Subcutaneous adipose tissue (tissue), 4 donors: ENCODE measurements around the gene ASIC2. TPM values are rescaled to one million over a fixed set of nuclear protein-coding genes. Genes with fewer than 3 reads are reported as not detected.

Experiments
- CTCF ChIP-seq: fragments of 450-650 bp; IDR thresholded peaks from one replicate; pipeline ENCODE4 v1.5.1; 2016; ENCODE audit warnings: low read depth, mild to moderate bottlenecking, control low read depth, antibody characterized with exemption, moderate library complexity
- total RNA-seq, 4 donors: library from RNA; depleted of rRNA; stranded (reverse); fragments of >200 nt; gene quantifications; one replicate each; pipeline ENCODE4 v1.1.0, GENCODE V29; 2016

ASIC2 gene
- total RNA-seq, 4 donors from 2014 or later, result not detected

- TF ChIP-seq CTCF, result no peak
Observed at GRCh38 chr17:33204701-33205100, 88.4 kb downstream of the ASIC2 start.

- TF ChIP-seq CTCF, result no peak
Observed at GRCh38 chr17:33204156-33204555, 88.9 kb downstream of the ASIC2 start.

DNA sequence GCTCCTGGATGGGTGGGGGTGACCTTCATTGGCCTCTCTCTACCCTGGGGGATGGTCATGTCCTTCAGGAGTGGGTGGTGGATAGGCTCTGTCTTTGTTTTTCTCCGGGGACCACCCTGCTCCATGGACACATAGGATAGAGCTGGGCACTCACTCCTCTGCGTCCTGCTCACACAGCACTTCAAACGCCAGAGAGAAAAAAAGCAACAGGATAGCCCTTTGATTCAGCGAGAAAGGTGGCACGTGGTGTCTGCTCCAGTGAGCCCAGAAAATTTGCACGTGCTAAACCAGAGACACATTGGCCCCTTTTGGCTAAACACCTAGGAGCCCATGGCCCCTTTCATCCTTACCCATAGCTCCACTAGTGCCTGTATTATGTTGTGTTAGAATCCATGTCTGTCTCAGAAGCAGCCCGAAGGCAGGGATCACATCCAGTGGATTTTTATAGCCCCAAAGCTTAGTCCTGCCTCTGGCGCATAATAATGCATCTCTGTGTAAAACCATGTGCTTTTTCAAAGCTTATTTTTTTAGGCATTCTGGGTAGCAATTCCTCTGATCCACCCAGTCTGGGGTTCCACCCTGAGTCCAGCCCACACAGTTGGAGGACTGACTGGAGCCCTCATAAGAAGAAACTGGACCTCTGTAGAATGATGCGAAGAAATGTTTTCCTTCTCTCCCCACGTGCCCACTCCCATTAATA is 90.1 kb downstream of the ASIC2 start:
- TF ChIP-seq CTCF, result no peak

DNA sequence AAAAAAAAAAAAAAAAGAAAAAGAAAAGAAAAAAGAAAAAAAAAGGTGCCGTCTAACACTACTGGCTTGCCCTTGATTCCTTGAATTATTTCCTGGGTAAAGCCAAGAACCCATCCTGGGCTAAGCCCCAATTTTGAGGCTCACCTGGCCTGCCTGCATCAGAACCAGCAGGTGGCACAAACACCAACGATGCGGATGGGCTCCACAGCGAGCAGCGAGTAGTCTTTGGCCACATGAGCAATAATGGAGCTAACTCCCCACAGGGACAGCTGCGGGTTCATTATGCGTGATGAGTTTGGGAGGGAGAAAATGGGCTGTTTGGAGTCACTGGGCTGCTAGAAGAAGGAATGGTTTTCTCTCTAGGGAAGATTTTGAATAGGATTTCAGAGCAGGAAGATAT is 91.1 kb downstream of the ASIC2 start:
- no peak for TF ChIP-seq CTCF

DNA sequence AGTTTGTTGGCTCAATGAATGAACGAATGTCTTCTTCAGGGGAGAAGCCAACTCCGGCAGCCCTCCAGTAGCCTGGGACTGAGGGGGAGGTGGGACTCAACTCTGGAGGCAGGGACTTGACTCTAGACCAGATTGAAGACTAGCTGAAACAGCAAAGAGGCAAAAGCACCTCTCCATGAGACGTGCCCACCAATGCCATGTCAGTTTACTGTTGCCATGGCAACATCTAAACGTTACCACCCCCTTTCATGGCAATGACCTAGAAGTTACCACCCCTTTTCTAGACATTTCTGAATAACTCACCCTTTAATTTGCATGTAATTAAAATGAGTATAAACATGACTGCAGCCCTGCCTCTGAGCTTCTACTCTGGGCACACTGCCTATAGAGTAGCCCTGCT is 91.8 kb downstream of the ASIC2 start:
- no peak for TF ChIP-seq CTCF

DNA sequence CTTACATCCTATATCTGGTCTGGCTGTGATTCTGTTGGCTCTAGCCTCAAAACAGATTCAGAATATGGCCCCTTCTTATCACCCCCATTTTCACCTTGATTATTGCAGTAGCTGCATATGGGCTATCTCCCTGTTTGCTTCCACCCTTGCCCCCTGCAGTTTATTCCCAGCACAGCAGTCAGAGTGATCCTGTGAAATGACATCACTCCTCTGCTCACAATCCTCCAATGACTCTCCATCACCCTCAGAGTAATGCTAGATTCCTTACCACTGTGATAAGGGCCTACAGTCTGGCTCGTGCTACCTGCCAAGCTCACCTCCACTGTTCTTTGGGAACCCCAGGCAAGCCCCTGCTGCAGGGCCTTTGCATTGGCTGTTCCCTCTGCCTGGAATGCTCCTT is 92.5 kb downstream of the ASIC2 start:
- TF ChIP-seq CTCF, result no peak

GRCh38 chr17:33199571-33200510 is 93.3 kb downstream of the ASIC2 start:
- TF ChIP-seq CTCF, result no peak
